ENCODE measurements around the gene AKAP10. TPM values are rescaled to one million over a fixed set of nuclear protein-coding genes. Genes with fewer than 3 reads are reported as not detected.

The AKAP10 gene
- total RNA-seq, 1 experiment from 2014 or later = 31.6 TPM

DNA sequence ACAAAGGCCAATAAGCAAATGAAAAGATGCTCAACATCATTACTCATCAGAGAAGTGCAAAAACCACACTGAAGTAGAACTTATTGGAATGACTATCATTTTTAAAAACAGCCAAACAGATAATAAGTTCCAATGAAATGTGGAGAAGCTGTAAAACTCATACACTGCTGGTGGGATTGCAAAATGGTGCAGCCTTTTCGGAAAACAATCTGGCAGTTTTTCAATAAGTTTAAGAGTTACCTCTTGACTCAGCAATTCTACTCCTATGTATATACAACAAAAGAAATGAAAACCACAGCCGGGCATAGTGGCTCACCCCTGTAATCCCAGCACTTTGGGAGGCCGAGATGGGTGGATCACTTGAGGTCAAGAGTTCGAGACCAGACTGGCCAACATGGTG lies 49.3 kb downstream of the AKAP10 start:
- Histone ChIP-seq H3K9me3 (ENCODE audit: control insufficient read depth in 1 of 2, insufficient read depth in 1 of 2, low read depth in 1 of 2, low read length in 2 of 2) (no peaks in the 10 kb centered on the region), H3K9me2 (ENCODE audit: insufficient read depth) (no peaks in the 10 kb centered on the region), H2AFZ (ENCODE audit: low read depth, low read length, poor library complexity, severe bottlenecking) (no peak overlapping the region), H3K4me1 (ENCODE audit: control insufficient read depth in 1 of 2, insufficient read depth in 2 of 2, low read length in 2 of 2) (no peaks in the 10 kb centered on the region), H3K27ac (ENCODE audit: low read depth, low read length) (no peak overlapping the region), H3K79me2 (ENCODE audit: insufficient read depth, low read length) (peaks cover 5% of the 10 kb centered on the region; the same call in 1 of the 2 replicates), H3K9ac (ENCODE audit: low read length) (no peak overlapping the region), H3K4me2 (ENCODE audit: low read length) (no peak overlapping the region), H3K36me3 (ENCODE audit: control insufficient read depth in 1 of 2, insufficient read depth in 2 of 2, low read length in 2 of 2) (peaks cover 19 to 38% of the 10 kb centered on the region in 2 experiments), H4K20me1 (ENCODE audit: insufficient read depth) (no peaks in the 10 kb centered on the region), H3K27me3 (ENCODE audit: insufficient read depth, low read length) (no peaks in the 10 kb centered on the region), H3K4me3 (replicated peaks in 1 of 2; ENCODE audit: low read depth in 1 of 2, low read length in 2 of 2) (no peak overlapping the region)
- POLR2A ChIA-PET = no interaction called here
- RAD21 ChIA-PET (ENCODE audit: low non-redundant PET in 1 of 2, low total read pairs in 2 of 2, uncharacterized antibody in 2 of 2, unreplicated experiment in 2 of 2) = no interaction called here
- ATAC-seq = no peak
- CTCF ChIA-PET = no interaction called here
- intact Hi-C loops (cut with micrococcal nuclease) = no loop called here
- no peak for DNase-seq (ENCODE audit: low read depth, low spot score)
- TF ChIP-seq ZFX (IDR thresholded peaks at IDR 0.05) = no peak
- TF ChIP-seq EGR1 (IDR thresholded peaks at IDR 0.05; ENCODE audit: low read depth) = no peak
- TF ChIP-seq MAX (IDR thresholded peaks at IDR 0.05) = no peak
- no TSS peak for BruUV-seq (replicated peaks)

DNA sequence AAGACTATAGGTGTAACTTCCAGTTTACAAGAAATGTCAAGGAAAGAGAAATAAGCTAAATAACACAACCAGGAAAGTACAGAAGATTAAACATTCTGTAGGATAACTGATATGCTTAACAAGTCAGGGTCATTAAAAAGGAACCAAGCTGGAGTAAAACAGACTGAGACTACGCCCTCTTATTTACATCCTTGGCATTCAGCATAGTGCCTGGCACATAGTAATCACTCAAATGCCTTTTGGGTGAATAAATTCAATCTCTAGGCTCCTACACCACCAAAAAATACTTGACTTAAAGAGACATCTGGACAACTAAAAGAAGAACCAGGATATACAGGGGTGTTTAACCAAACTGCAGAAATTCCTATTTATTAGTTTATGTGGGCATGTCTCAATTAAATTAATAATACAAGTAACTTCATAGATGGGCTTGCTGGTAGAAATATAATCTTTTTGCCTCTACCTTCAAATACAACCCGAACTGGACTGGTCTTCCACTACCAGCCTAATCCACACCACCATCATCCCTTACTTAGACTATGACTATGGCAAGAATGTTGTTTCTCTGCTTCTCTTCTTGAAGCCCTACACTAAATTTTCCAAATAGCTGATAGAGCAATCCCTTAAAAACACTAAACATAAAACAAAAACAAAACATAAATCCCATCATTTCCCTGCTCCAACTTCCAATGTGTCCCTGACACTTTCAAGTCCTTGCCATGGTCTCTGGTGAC lies 62.2 kb downstream of the AKAP10 start:
- no peak overlapping the region for H3K4me2 ChIP-seq (ENCODE audit: low read length)
- H3K36me3 ChIP-seq (ENCODE audit: control insufficient read depth in 1 of 2, insufficient read depth in 2 of 2, low read length in 2 of 2) = peaks cover 16 to 17% of the 10 kb centered on the region in 2 experiments
- no peak overlapping the region for H2AFZ ChIP-seq (ENCODE audit: low read depth, low read length, poor library complexity, severe bottlenecking)
- no peak overlapping the region for H3K27ac ChIP-seq (ENCODE audit: low read depth, low read length)
- ChIA-PET RAD21 (ENCODE audit: low non-redundant PET in 1 of 2, low total read pairs in 2 of 2, uncharacterized antibody in 2 of 2, unreplicated experiment in 2 of 2) (no interaction called here), POLR2A (no interaction called here), CTCF (no interaction called here)
- H3K4me1 ChIP-seq (ENCODE audit: control insufficient read depth in 1 of 2, insufficient read depth in 2 of 2, low read length in 2 of 2) = 0 out of 4 replicates have a peak, but pooled peaks cover 0 to 2% of the 10 kb centered on the region in 2 experiments
- DNase-seq (ENCODE audit: low read depth, low spot score) (no peak), ATAC-seq (no peak)
- H3K9ac ChIP-seq (ENCODE audit: low read length) = no peak overlapping the region
- no peaks in the 10 kb centered on the region for H3K9me2 ChIP-seq (ENCODE audit: insufficient read depth)
- no peaks in the 10 kb centered on the region for H3K27me3 ChIP-seq (ENCODE audit: insufficient read depth, low read length)
- H3K9me3 ChIP-seq (ENCODE audit: control insufficient read depth in 1 of 2, insufficient read depth in 1 of 2, low read depth in 1 of 2, low read length in 2 of 2) = no peaks in the 10 kb centered on the region
- H3K79me2 ChIP-seq (ENCODE audit: insufficient read depth, low read length) = no peaks in the 10 kb centered on the region
- H3K4me3 ChIP-seq (replicated peaks in 1 of 2; ENCODE audit: low read depth in 1 of 2, low read length in 2 of 2) = no peak overlapping the region
- no TSS peak for BruUV-seq (replicated peaks)
- TF ChIP-seq ZNF274 (IDR thresholded peaks at IDR 0.05; ENCODE audit: low read depth, low read length) (no peak), EZH2phosphoT487 (IDR thresholded peaks at IDR 0.05; ENCODE audit: borderline replicate concordance) (no peak), EGR1 (IDR thresholded peaks at IDR 0.05; ENCODE audit: low read depth) (no peak), RAD21 (IDR thresholded peaks at IDR 0.05; ENCODE audit: low read depth) (no peak), CBX3 (IDR thresholded peaks at IDR 0.05; ENCODE audit: low read depth) (no peak), REST (IDR thresholded peaks at IDR 0.05; ENCODE audit: low read depth) (no peak)
- intact Hi-C loops (cut with micrococcal nuclease) = no loop called here
- no peaks in the 10 kb centered on the region for H4K20me1 ChIP-seq (ENCODE audit: insufficient read depth)
